Keratinocyte (primary cell): Measurements from ENCODE around the gene CNTNAP2. TPM values are rescaled to one million over a fixed set of nuclear protein-coding genes. Genes with fewer than 3 reads are reported as not detected.

Experiments
- DNase-seq: peaks from one replicate; pipeline ENCODE4 v3.0.0-alpha.2; 2011; ENCODE audit warnings: low read depth, missing footprints, low spot score
- FAIRE-seq: peaks from 2 replicates; lab custom pipeline; 2011; peaks lifted over from hg19 to GRCh38; lab: Jason Lieb, UNC
- H2AFZ ChIP-seq: 2 replicates; pipeline ENCODE4 v1.6.0; 2012; ENCODE audit warnings: low read length, control low read depth, inconsistent platforms; ENCODE audit not compliant: control insufficient read depth
- H3K27ac ChIP-seq: 2 replicates; pipeline ENCODE4 v1.5.1; 2011; ENCODE audit warnings: low read length; ENCODE audit not compliant: control insufficient read depth, insufficient read depth
- H3K27me3 ChIP-seq: 3 replicates; pipeline ENCODE4 v1.6.0; 2011; ENCODE audit warnings: low read length; ENCODE audit not compliant: control insufficient read depth, insufficient read depth; ENCODE audit errors: extremely low read depth
- H3K36me3 ChIP-seq, 2 experiments: 2 replicates in 1 of 2; 3 replicates in 1 of 2; pipeline ENCODE4 v1.5.1; 2011; ENCODE audit warnings: low read length in 2 of 2, mild to moderate bottlenecking in 1 of 2; ENCODE audit not compliant: control insufficient read depth in 2 of 2, insufficient read depth in 2 of 2; ENCODE audit errors: extremely low read depth in 1 of 2
- H3K4me1 ChIP-seq: 3 replicates; pipeline ENCODE4 v1.5.1; 2011; ENCODE audit warnings: low read length; ENCODE audit not compliant: control insufficient read depth, insufficient read depth; ENCODE audit errors: extremely low read depth
- H3K4me2 ChIP-seq: 3 replicates; pipeline ENCODE4 v1.6.0; 2011; ENCODE audit warnings: low read depth, low read length; ENCODE audit not compliant: control insufficient read depth, insufficient read depth; ENCODE audit errors: extremely low read depth
- H3K4me3 ChIP-seq, 3 experiments: fragments of 200-600 bp in 1 of 3; sonication (generic) in 1 of 3; 2 replicates in 2 of 3; 3 replicates in 1 of 3; pipeline ENCODE4 v1.5.1; 2011 to 2016; ENCODE audit warnings: low read length in 3 of 3, mild to moderate bottlenecking in 3 of 3, control low read depth in 2 of 3, inconsistent platforms in 1 of 3, low read depth in 1 of 3, mixed read lengths in 1 of 3, mixed run types in 1 of 3, moderate library complexity in 1 of 3; ENCODE audit not compliant: control insufficient read depth in 2 of 3, insufficient read depth in 2 of 3; ENCODE audit errors: extremely low read depth in 1 of 3
- H3K79me2 ChIP-seq: 2 replicates; pipeline ENCODE4 v1.6.0; 2012; ENCODE audit warnings: low read length; ENCODE audit not compliant: control insufficient read depth, insufficient read depth
- H3K9ac ChIP-seq: 3 replicates; pipeline ENCODE4 v1.6.0; 2011; ENCODE audit warnings: low read length; ENCODE audit not compliant: control insufficient read depth, insufficient read depth; ENCODE audit errors: extremely low read depth
- H3K9me1 ChIP-seq: 3 replicates; pipeline ENCODE4 v1.6.0; 2011; ENCODE audit warnings: low read length; ENCODE audit not compliant: control insufficient read depth, insufficient read depth; ENCODE audit errors: extremely low read depth
- H3K9me3 ChIP-seq: 2 replicates; pipeline ENCODE4 v1.5.1; 2012; ENCODE audit warnings: low read depth, low read length; ENCODE audit not compliant: control insufficient read depth
- H4K20me1 ChIP-seq: 3 replicates; pipeline ENCODE4 v1.6.0; 2011; ENCODE audit warnings: low read length; ENCODE audit not compliant: control insufficient read depth, insufficient read depth; ENCODE audit errors: extremely low read depth
- CTCF ChIP-seq, 3 experiments: IDR thresholded peaks in 1 of 3; conservative IDR thresholded peaks in 1 of 3; optimal IDR thresholded peaks in 1 of 3; 2 replicates in 2 of 3; 3 replicates in 1 of 3; pipeline versions ENCODE3 to v1.5.1; 2011; ENCODE audit warnings: low read length in 3 of 3, mild to moderate bottlenecking in 3 of 3, moderate library complexity in 2 of 3, control low read depth in 1 of 3, inconsistent platforms in 1 of 3; ENCODE audit not compliant: insufficient read depth in 2 of 3; ENCODE audit errors: extremely low read depth in 1 of 3
- EZH2 ChIP-seq: IDR thresholded peaks from one replicate; pipeline ENCODE4 v1.6.1; 2012; ENCODE audit warnings: inconsistent platforms, mild to moderate bottlenecking, low read length, moderate library complexity
- dilution Hi-C: fragments of 300-500 bp; cut with MboI; formaldehyde crosslinking; loops from one replicate; pipeline ENCODE4 v1.7.0; 2020; ENCODE audit warnings: low sequenced_read_pairs; ENCODE audit not compliant: extremely low pct_ligation_motif_present
- polyA plus RNA-seq, 5 experiments: library from polyadenylated mRNA; depleted of rRNA in 3 of 5; stranded (reverse) in 3 of 5; stranded (forward) in 1 of 5; unstranded in 1 of 5; fragments of >200 nt; gene quantifications; 1 replicate in 1 of 5; 2 replicates in 3 of 5; 3 replicates in 1 of 5; pipeline versions ENCODE4 v1.2.1 to v1.2.3, GENCODE V29; 2011 to 2012; ENCODE audit warnings: missing spikeins in 2 of 5, low read depth in 1 of 5, low replicate concordance in 1 of 5

The CNTNAP2 gene
- polyA plus RNA-seq, 1 donor (not counting 4 experiments of a cell fraction or from before 2014, with no cell fraction given): 1.4 TPM

- Histone ChIP-seq H3K4me3 (no peak overlapping the region), H2AFZ (no peak overlapping the region), H3K27ac (no peak overlapping the region), H4K20me1 (no peaks in the 10 kb centered on the region), H3K9me1 (no peaks in the 10 kb centered on the region), H3K79me2 (no peaks in the 10 kb centered on the region), H3K4me1 (no peaks in the 10 kb centered on the region), H3K36me3 (no peaks in the 10 kb centered on the region), H3K27me3 (no peaks in the 10 kb centered on the region), H3K4me2 (no peak overlapping the region), H3K9ac (no peak overlapping the region), H3K9me3 (no peaks in the 10 kb centered on the region)
- TF ChIP-seq EZH2: no peak
- TF ChIP-seq CTCF (optimal IDR thresholded peaks at IDR 0.05 in 1 of 3, IDR thresholded peaks at IDR 0.05 in 1 of 3, conservative IDR thresholded peaks at IDR 0.05 in 1 of 3; ENCODE audit: extremely low read depth in 1 of 3, insufficient read depth in 2 of 3, low read length in 3 of 3): no peak
- dilution Hi-C loops: no loop called here
- FAIRE-seq: no peak
- DNase-seq: no peak
These were observed 953.2 kb downstream of the CNTNAP2 start for GRCh38 chr7:147069771-147070170.

- Histone ChIP-seq H3K9me3 (no peaks in the 10 kb centered on the region), H3K27ac (no peak overlapping the region), H2AFZ (no peak overlapping the region), H3K4me2 (no peak overlapping the region), H3K27me3 (no peaks in the 10 kb centered on the region), H3K36me3 (no peaks in the 10 kb centered on the region), H3K4me1 (no peaks in the 10 kb centered on the region), H3K4me3 (no peak overlapping the region), H3K9ac (no peak overlapping the region), H3K9me1 (no peaks in the 10 kb centered on the region), H4K20me1 (no peaks in the 10 kb centered on the region), H3K79me2 (no peaks in the 10 kb centered on the region)
- no peak for DNase-seq
- FAIRE-seq: no peak
- TF ChIP-seq EZH2 (no peak), CTCF (optimal IDR thresholded peaks at IDR 0.05 in 1 of 3, IDR thresholded peaks at IDR 0.05 in 1 of 3, conservative IDR thresholded peaks at IDR 0.05 in 1 of 3; ENCODE audit: extremely low read depth in 1 of 3, insufficient read depth in 2 of 3, low read length in 3 of 3) (no peak)
- dilution Hi-C loops: no loop called here
These were observed 954.3 kb downstream of the CNTNAP2 start for GRCh38 chr7:147070886-147071285.
